ENCODE results near the gene PHACTR4.

DNA sequence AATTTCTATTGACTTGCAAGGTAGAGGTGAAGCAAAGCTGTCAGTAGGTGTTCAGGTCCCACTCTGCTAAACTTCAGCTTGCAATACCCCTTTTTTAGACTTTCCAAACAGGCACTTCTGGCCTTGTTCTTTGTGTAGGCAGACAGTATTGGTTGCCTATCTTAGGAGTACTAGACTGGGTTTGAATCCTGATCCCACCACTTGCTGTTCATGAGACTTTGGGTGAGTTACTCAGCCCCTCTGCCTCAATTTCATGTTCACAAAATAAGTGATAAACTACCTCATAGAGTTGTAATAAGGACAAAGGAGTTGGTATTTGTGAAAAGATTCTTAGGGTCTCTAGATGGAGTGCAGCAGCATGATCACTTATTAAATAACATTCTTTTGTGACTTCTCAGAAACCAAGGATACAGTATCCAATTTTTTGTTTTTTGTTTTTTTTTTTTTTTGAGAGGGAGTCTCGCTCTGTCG is 141.5 kb downstream of the PHACTR4 start:
- TF ChIP-seq, protein P1, sequence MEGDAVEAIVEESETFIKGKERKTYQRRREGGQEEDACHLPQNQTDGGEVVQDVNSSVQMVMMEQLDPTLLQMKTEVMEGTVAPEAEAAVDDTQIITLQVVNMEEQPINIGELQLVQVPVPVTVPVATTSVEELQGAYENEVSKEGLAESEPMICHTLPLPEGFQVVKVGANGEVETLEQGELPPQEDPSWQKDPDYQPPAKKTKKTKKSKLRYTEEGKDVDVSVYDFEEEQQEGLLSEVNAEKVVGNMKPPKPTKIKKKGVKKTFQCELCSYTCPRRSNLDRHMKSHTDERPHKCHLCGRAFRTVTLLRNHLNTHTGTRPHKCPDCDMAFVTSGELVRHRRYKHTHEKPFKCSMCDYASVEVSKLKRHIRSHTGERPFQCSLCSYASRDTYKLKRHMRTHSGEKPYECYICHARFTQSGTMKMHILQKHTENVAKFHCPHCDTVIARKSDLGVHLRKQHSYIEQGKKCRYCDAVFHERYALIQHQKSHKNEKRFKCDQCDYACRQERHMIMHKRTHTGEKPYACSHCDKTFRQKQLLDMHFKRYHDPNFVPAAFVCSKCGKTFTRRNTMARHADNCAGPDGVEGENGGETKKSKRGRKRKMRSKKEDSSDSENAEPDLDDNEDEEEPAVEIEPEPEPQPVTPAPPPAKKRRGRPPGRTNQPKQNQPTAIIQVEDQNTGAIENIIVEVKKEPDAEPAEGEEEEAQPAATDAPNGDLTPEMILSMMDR (IDR thresholded peaks at IDR 0.05), result no peak
- TF ChIP-seq EP300 (IDR thresholded peaks at IDR 0.05), result no peak
- TF ChIP-seq POLR2A (IDR thresholded peaks at IDR 0.05), result no peak

All from gastroesophageal sphincter (tissue), 3 donors.